Common myeloid progenitor, CD34-positive (primary cell): Measurements from ENCODE around the gene MEF2C.
A peak's percentile ranks its signal among the peaks of the same experiment; 100 is the strongest.

ENCODE experiments used
- CTCF ChIA-PET: fragments of 350-600 bp; sonication (Branson Sonifier 250); formaldehyde crosslinking; loops from one replicate; lab custom pipeline; 2021; ENCODE audit warnings: antibody characterized with exemption; lab: Charles Lee
- POLR2A ChIA-PET: fragments of 350-600 bp; sonication (Branson Sonifier 250); formaldehyde crosslinking; loops from one replicate; lab custom pipeline; 2021; ENCODE audit warnings: antibody characterized with exemption; lab: Charles Lee
- DNase-seq, 3 donors: peaks; one replicate each; pipeline versions ENCODE4 v3.0.0 to v3.0.0-alpha.2; 2013
- H3K27ac ChIP-seq, 2 experiments: 1 replicate in 1 of 2; 2 replicates in 1 of 2; pipeline ENCODE4 v1.7.0; 2013; ENCODE audit warnings: inconsistent platforms in 2 of 2, low read length in 2 of 2, mild to moderate bottlenecking in 2 of 2, low read depth in 1 of 2, moderate library complexity in 1 of 2; ENCODE audit not compliant: severe bottlenecking in 2 of 2, insufficient read depth in 1 of 2, poor library complexity in 1 of 2
- H3K27me3 ChIP-seq, 5 experiments: replicated peaks in 2 of 5; 1 replicate in 3 of 5; 2 replicates in 2 of 5; pipeline versions ENCODE4 v1.6.1 to v1.7.0; 2013; ENCODE audit warnings: low read length in 4 of 5, mild to moderate bottlenecking in 2 of 5, moderate library complexity in 2 of 5, inconsistent platforms in 1 of 5; ENCODE audit not compliant: insufficient read depth in 5 of 5, control insufficient read depth in 4 of 5
- H3K36me3 ChIP-seq, 4 experiments: 1 replicate in 2 of 4; 2 replicates in 2 of 4; pipeline versions ENCODE4 v1.6.1 to v1.7.0; 2013; ENCODE audit warnings: low read length in 3 of 4, control low read depth in 1 of 4, mild to moderate bottlenecking in 1 of 4; ENCODE audit not compliant: control insufficient read depth in 4 of 4, insufficient read depth in 4 of 4
- H3K4me1 ChIP-seq, 4 experiments: 1 replicate in 3 of 4; 2 replicates in 1 of 4; pipeline versions ENCODE4 v1.6.1 to v1.7.1; 2013; ENCODE audit warnings: low read length in 3 of 4, mild to moderate bottlenecking in 3 of 4, control low read depth in 1 of 4, inconsistent platforms in 1 of 4, moderate library complexity in 1 of 4; ENCODE audit not compliant: control insufficient read depth in 4 of 4, insufficient read depth in 4 of 4; ENCODE audit errors: control extremely low read depth in 1 of 4
- H3K4me3 ChIP-seq, 7 experiments: 1 replicate in 4 of 7; 2 replicates in 3 of 7; pipeline versions ENCODE4 v1.5.1 to v1.7.0; 2013; ENCODE audit warnings: mild to moderate bottlenecking in 7 of 7, low read length in 6 of 7, moderate library complexity in 6 of 7, inconsistent platforms in 2 of 7, low read depth in 2 of 7, control low read depth in 1 of 7; ENCODE audit not compliant: insufficient read depth in 4 of 7, control insufficient read depth in 1 of 7; ENCODE audit errors: extremely low read depth in 1 of 7
- H3K9me3 ChIP-seq, 5 experiments: 1 replicate in 4 of 5; 2 replicates in 1 of 5; pipeline versions ENCODE4 v1.6.1 to v1.7.1; 2013; ENCODE audit warnings: low read length in 4 of 5, mild to moderate bottlenecking in 2 of 5, inconsistent platforms in 1 of 5, low read depth in 1 of 5, moderate library complexity in 1 of 5; ENCODE audit not compliant: control insufficient read depth in 4 of 5, insufficient read depth in 2 of 5; ENCODE audit errors: control extremely low read depth in 1 of 5
- WGBS: methylation state at CpG from one replicate; pipeline ENCODE4 v1.1.5; 2013; ENCODE audit not compliant: insufficient coverage; 5-methylcytosine and 5-hydroxymethylcytosine counted together

MEF2C gene

GRCh38 chr5:88686726-88687125 is 196.3 kb downstream of the MEF2C start:
- no peaks in the 10 kb centered on the region for H3K36me3 ChIP-seq
- CTCF ChIA-PET, result interaction anchor here (7.0 kb wide), 1 partner anchor 905 kb away, joined by 53 read pairs; no protein-coding TSS in a partner anchor

GRCh38 chr5:88685591-88686541 is 197.1 kb downstream of the MEF2C start:
- CTCF ChIA-PET, result interaction anchor here (0.8 to 1.8 kb wide), 5 partner anchors 10 to 541 kb away, joined by 3 to 8 read pairs (median 7); no protein-coding TSS in a partner anchor
- H3K9me3 ChIP-seq, result peaks cover 0 to 3% (median 0%) of the 10 kb centered on the region in 5 experiments
- H3K4me1 ChIP-seq, result peaks cover 0 to 13% (median 10%) of the 10 kb centered on the region in 4 experiments
- DNase-seq, result peak in 1 of 3 donors; percentile 23
- no peaks in the 10 kb centered on the region for H3K36me3 ChIP-seq
- POLR2A ChIA-PET, result no interaction called here
- 11% methylated on average over 17 of the region's 23 CpGs for WGBS
- no peak overlapping the region for H3K4me3 ChIP-seq
- H3K27me3 ChIP-seq, result peaks cover 43 to 100% (median 82%) of the 10 kb centered on the region in 5 experiments
- no peak overlapping the region for H3K27ac ChIP-seq

More at GRCh38 chr5:88686726-88687125, 196.3 kb downstream of the MEF2C start:
- no peak overlapping the region for H3K27ac ChIP-seq
- H3K9me3 ChIP-seq, result peaks cover 0 to 3% (median 0%) of the 10 kb centered on the region in 5 experiments
- no peak overlapping the region for H3K4me3 ChIP-seq
- peaks cover 36 to 100% (median 82%) of the 10 kb centered on the region in 5 experiments for H3K27me3 ChIP-seq
- POLR2A ChIA-PET, result no interaction called here
- WGBS, result 20% methylated on average over 1 of the region's 15 CpGs
- DNase-seq, result no peak
- peaks cover 0 to 17% (median 13%) of the 10 kb centered on the region in 4 experiments for H3K4me1 ChIP-seq

GRCh38 chr5:88683506-88684135 is 199.4 kb downstream of the MEF2C start:
- POLR2A ChIA-PET, result interaction anchor here (1.2 kb wide), 1 partner anchor 9 kb away, joined by 3 read pairs; no protein-coding TSS in a partner anchor
- Histone ChIP-seq H3K4me1 (peaks cover 0 to 14% (median 10%) of the 10 kb centered on the region in 4 experiments), H3K27me3 (peaks cover 47 to 100% (median 76%) of the 10 kb centered on the region in 5 experiments), H3K9me3 (peaks cover 0 to 3% (median 0%) of the 10 kb centered on the region in 5 experiments), H3K36me3 (no peaks in the 10 kb centered on the region), H3K4me3 (no peak overlapping the region), H3K27ac (no peak overlapping the region)
- CTCF ChIA-PET, result interaction anchor here (0.9 to 4.2 kb wide), 8 partner anchors 9 to 23 kb away, joined by 3 to 21 read pairs (median 4); no protein-coding TSS in a partner anchor
- DNase-seq, result peak; percentile 77 to 90 (median 84)
- 3% methylated on average over 10 of the region's 31 CpGs for WGBS

- peaks cover 0 to 14% (median 10%) of the 10 kb centered on the region in 4 experiments for H3K4me1 ChIP-seq
- ChIA-PET POLR2A (interaction anchor here (1.2 kb wide), 1 partner anchor 8 kb away, joined by 3 read pairs; no protein-coding TSS in a partner anchor), CTCF (interaction anchor here (0.9 to 4.2 kb wide), 7 partner anchors 9 to 901 kb away, joined by 3 to 26 read pairs (median 4); no protein-coding TSS in a partner anchor)
- peaks cover 42 to 99% (median 71%) of the 10 kb centered on the region in 5 experiments for H3K27me3 ChIP-seq
- H3K27ac ChIP-seq, result no peak overlapping the region
- H3K36me3 ChIP-seq, result no peaks in the 10 kb centered on the region
- H3K9me3 ChIP-seq, result peaks cover 0 to 3% (median 0%) of the 10 kb centered on the region in 5 experiments
- DNase-seq, result no peak
- 8% methylated on average over 4 of the region's 5 CpGs for WGBS
- H3K4me3 ChIP-seq, result no peak overlapping the region
These were observed 200.1 kb downstream of the MEF2C start for GRCh38 chr5:88682881-88683361.

- H3K4me1 ChIP-seq, result peaks cover 0 to 14% (median 10%) of the 10 kb centered on the region in 4 experiments
- H3K27ac ChIP-seq, result no peak overlapping the region
- CTCF ChIA-PET, result interaction anchor here (1.0 to 4.2 kb wide), 7 partner anchors 9 to 900 kb away, joined by 3 to 26 read pairs (median 6); no protein-coding TSS in a partner anchor
- no peak overlapping the region for H3K4me3 ChIP-seq
- DNase-seq, result no peak
- peaks cover 41 to 99% (median 71%) of the 10 kb centered on the region in 5 experiments for H3K27me3 ChIP-seq
- POLR2A ChIA-PET, result no interaction called here
- no CpG with 5 or more reads among the region's 1 CpG for WGBS
- no peaks in the 10 kb centered on the region for H3K36me3 ChIP-seq
- peaks cover 0 to 3% (median 0%) of the 10 kb centered on the region in 5 experiments for H3K9me3 ChIP-seq
These were observed 200.9 kb downstream of the MEF2C start for GRCh38 chr5:88682131-88682530.

- CTCF ChIA-PET, result interaction anchor here (0.8 to 4.2 kb wide), 12 partner anchors 9 to 899 kb away, joined by 3 to 26 read pairs (median 4); no protein-coding TSS in a partner anchor
- no peaks in the 10 kb centered on the region for H3K36me3 ChIP-seq
- peaks cover 0 to 14% (median 10%) of the 10 kb centered on the region in 4 experiments for H3K4me1 ChIP-seq
- H3K4me3 ChIP-seq, result no peak overlapping the region
- no CpG with 5 or more reads among the region's 5 CpGs for WGBS
- POLR2A ChIA-PET, result no interaction called here
- H3K27ac ChIP-seq, result no peak overlapping the region
- no peak for DNase-seq
- peaks cover 0 to 3% (median 0%) of the 10 kb centered on the region in 5 experiments for H3K9me3 ChIP-seq
- H3K27me3 ChIP-seq, result peaks cover 43 to 99% (median 71%) of the 10 kb centered on the region in 5 experiments
These were observed 201.7 kb downstream of the MEF2C start for GRCh38 chr5:88681211-88681803.
